Measurements from ENCODE around the gene MAPK6.
A peak's percentile ranks its signal among the peaks of the same experiment; 100 is the strongest.

The MAPK6 gene

DNA sequence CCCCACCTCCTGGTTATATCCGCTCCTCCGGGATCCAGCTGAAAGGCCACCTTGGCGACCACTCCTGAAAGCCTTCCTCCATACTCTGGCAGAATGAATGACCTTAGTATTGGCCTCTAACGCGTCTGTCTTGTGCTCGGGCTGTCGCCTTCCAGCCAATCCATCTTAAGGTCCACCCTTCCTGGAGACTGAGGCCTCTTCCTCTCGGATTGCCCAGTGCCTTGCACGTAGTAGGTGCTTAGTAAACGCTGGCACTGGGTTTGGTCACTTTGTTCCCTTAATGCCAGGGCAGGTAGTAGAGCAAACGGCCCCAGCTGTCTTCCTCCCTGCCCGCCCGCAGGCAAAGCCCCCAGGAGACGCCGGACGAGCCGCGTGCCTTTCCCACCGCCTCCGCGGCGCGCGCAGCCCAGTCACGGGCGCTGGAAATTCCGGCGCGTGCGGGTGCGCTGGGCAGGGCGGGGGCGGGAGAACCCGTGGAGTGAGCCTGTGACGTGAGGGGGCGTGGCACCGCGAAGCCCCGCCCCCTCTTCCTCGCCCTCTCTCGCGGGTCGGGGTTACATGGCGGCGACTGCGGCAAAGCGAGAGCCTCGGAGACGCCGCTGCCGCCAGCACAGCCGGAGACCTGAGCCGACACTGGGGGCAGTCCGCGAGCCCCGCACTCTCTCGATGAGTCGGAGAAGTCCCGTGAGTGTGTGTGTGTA, at the start of gene MAPK6:
Gene MAPK6 (plus strand): TSS at position 527 of the 701 bp plus-strand sequence. CDS start 27,242 bp downstream, outside the sequence.
- no peaks in the 10 kb centered on the region for H3K36me3 ChIP-seq (ENCODE audit: control insufficient read depth in 2 of 2, insufficient read depth in 2 of 2, low read length in 2 of 2)
- peaks cover 17% of the 10 kb centered on the region for H3K4me1 ChIP-seq (ENCODE audit: control insufficient read depth, insufficient read depth, low read length)
- no peaks in the 10 kb centered on the region for H3K27me3 ChIP-seq (ENCODE audit: control insufficient read depth in 1 of 2, insufficient read depth in 2 of 2, low read length in 2 of 2)

DNA sequence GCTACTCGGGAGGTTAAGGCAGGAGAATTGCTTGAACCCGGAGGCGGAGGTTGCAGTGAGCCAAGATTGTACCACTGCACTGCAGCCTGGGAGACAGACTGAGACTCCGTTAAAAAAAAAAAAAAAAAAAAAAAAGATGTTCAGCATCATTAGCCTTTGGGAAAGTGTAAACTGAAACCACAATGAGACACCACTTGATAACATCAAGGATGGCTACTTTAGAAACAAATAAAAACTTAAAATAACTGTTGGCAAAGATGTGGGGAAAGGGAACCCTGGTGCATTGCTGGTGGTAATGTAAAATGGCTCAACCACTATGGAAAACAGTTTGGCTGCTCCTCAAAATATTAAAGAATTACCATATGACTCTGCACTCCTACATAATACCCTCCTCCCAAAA, 49.3 kb upstream of the MAPK6 start:
- Histone ChIP-seq H3K9me3 (ENCODE audit: control insufficient read depth in 2 of 2, low read length in 2 of 2) (no peaks in the 10 kb centered on the region), H3K27ac (ENCODE audit: low read length) (no peak overlapping the region), H3K4me1 (ENCODE audit: control insufficient read depth, insufficient read depth, low read length) (peaks cover 5% of the 10 kb centered on the region), H3K4me3 (ENCODE audit: low read length in 2 of 2) (no peak overlapping the region), H3K9ac (ENCODE audit: low read length in 2 of 2) (no peak overlapping the region), H3K36me3 (ENCODE audit: control insufficient read depth in 2 of 2, insufficient read depth in 2 of 2, low read length in 2 of 2) (peaks cover 0 to 9% of the 10 kb centered on the region in 2 donors), H3K27me3 (ENCODE audit: control insufficient read depth in 1 of 2, insufficient read depth in 2 of 2, low read length in 2 of 2) (no peaks in the 10 kb centered on the region)

More for the DNA sequence above, at the start of gene MAPK6:
- no peaks in the 10 kb centered on the region for H3K9me3 ChIP-seq (ENCODE audit: control insufficient read depth in 2 of 2, low read length in 2 of 2)
- peak within 1 kb of the TSS; percentile 92 for H3K27ac ChIP-seq (ENCODE audit: low read length)
- H3K9ac ChIP-seq (ENCODE audit: low read length in 2 of 2): peak within 1 kb of the TSS; percentile 78 to 93
- H3K4me3 ChIP-seq (ENCODE audit: low read length in 2 of 2): peak within 1 kb of the TSS; percentile 82 to 92

DNA sequence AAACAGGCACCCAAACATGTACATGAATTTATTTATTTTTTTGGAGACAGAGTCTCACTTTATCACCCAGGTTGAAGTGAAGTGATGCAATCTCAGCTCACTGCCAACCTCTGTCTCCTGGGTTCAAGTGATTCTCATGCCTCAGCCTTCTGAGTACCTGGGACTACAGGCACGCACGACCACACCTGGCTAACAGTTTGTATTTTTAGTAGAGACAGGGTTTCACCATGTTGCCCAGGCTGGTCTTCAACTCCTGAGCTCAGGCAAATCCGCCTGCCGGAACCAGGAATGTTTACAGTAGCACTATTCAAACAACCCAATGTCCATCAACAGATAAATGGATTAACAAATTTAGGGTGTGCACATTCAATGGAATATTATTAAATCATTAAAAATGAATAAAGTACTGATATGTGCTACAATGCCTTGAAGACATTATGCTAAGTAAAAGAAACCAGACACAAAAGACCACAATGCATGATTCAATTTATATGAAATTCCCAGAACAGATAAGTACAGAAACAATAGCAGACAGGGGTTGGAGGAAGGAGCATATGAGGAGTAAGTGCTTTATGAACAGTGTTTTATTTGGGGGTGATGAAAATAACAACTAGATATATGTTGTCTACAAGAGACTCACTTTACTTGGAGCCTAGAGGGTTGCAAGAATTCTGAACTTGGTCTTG, 48.7 kb upstream of the MAPK6 start:
- Histone ChIP-seq H3K27me3 (ENCODE audit: control insufficient read depth in 1 of 2, insufficient read depth in 2 of 2, low read length in 2 of 2) (no peaks in the 10 kb centered on the region), H3K9ac (ENCODE audit: low read length in 2 of 2) (peak overlapping the region in 1 of 2 donors; percentile 68), H3K9me3 (ENCODE audit: control insufficient read depth in 2 of 2, low read length in 2 of 2) (no peaks in the 10 kb centered on the region), H3K36me3 (ENCODE audit: control insufficient read depth in 2 of 2, insufficient read depth in 2 of 2, low read length in 2 of 2) (peaks cover 0 to 9% of the 10 kb centered on the region in 2 donors), H3K4me1 (ENCODE audit: control insufficient read depth, insufficient read depth, low read length) (peaks cover 5% of the 10 kb centered on the region), H3K27ac (ENCODE audit: low read length) (no peak overlapping the region), H3K4me3 (ENCODE audit: low read length in 2 of 2) (peak overlapping the region in 1 of 2 donors; percentile 98)

GRCh38 chr15:51971032-51971374, 48.0 kb upstream of the MAPK6 start:
- peak overlapping the region; percentile 92 to 98 for H3K4me3 ChIP-seq (ENCODE audit: low read length in 2 of 2)
- H3K4me1 ChIP-seq (ENCODE audit: control insufficient read depth, insufficient read depth, low read length): peaks cover 5% of the 10 kb centered on the region
- H3K36me3 ChIP-seq (ENCODE audit: control insufficient read depth in 2 of 2, insufficient read depth in 2 of 2, low read length in 2 of 2): peaks cover 0 to 3% of the 10 kb centered on the region in 2 donors
- no peaks in the 10 kb centered on the region for H3K9me3 ChIP-seq (ENCODE audit: control insufficient read depth in 2 of 2, low read length in 2 of 2)
- H3K27me3 ChIP-seq (ENCODE audit: control insufficient read depth in 1 of 2, insufficient read depth in 2 of 2, low read length in 2 of 2): no peaks in the 10 kb centered on the region
- H3K9ac ChIP-seq (ENCODE audit: low read length in 2 of 2): peak overlapping the region; percentile 68 to 95
- peak overlapping the region; percentile 82 for H3K27ac ChIP-seq (ENCODE audit: low read length)

DNA sequence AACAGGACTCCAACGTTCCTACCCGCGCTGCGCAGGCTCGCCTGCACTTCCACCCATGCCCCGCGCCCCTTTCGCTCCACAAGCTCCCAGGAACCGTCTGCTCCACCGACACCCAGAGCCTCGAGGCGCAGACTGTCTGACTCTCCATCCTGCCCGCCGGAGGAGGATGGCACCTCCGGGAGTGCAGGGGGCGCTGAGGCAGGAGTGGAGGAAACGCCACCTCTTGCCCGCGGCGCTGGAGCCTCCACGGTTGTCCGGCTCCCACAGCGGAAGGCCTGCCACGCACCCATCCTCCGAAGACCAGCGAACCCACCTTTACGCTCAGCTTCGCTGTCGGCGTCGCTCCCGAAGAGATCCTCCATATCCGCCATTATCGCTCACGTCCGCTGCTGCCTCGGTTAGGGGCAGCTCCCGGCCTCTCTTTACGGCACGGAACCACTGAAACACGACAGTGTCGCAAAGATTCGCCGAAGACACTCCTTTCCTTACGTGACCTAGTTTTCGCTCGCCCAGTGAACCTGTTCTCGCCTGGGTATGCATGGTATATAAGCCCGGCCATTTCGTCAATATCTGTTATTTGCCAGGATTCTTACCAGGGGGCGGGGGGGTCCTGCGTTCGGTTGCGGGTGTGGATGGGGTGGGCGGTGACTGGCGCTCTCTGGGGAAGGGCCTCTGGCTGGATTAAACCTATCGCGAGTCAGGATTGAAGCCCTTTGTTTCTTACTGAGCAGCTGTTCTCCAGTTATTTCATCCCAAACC, 47.5 kb upstream of the MAPK6 start, which contains the start of gene LEO1:
Gene LEO1 (minus strand): TSS at position 404 of the 759 bp plus-strand sequence. CDS start 33 bp downstream, at position 371.
- Histone ChIP-seq H3K27ac (ENCODE audit: low read length) (peak within 1 kb of the TSS; percentile 82), H3K9me3 (ENCODE audit: control insufficient read depth in 2 of 2, low read length in 2 of 2) (no peaks in the 10 kb centered on the region), H3K4me1 (ENCODE audit: control insufficient read depth, insufficient read depth, low read length) (peaks cover 5% of the 10 kb centered on the region), H3K27me3 (ENCODE audit: control insufficient read depth in 1 of 2, insufficient read depth in 2 of 2, low read length in 2 of 2) (no peaks in the 10 kb centered on the region), H3K4me3 (ENCODE audit: low read length in 2 of 2) (peak within 1 kb of the TSS; percentile 92 to 98), H3K36me3 (ENCODE audit: control insufficient read depth in 2 of 2, insufficient read depth in 2 of 2, low read length in 2 of 2) (no peaks in the 10 kb centered on the region), H3K9ac (ENCODE audit: low read length in 2 of 2) (peak within 1 kb of the TSS; percentile 68 to 95)

- Histone ChIP-seq H3K9me3 (ENCODE audit: control insufficient read depth in 2 of 2, low read length in 2 of 2) (no peaks in the 10 kb centered on the region), H3K9ac (ENCODE audit: low read length in 2 of 2) (no peak overlapping the region), H3K36me3 (ENCODE audit: control insufficient read depth in 2 of 2, insufficient read depth in 2 of 2, low read length in 2 of 2) (no peaks in the 10 kb centered on the region), H3K27ac (ENCODE audit: low read length) (no peak overlapping the region), H3K4me3 (ENCODE audit: low read length in 2 of 2) (no peak overlapping the region), H3K27me3 (ENCODE audit: control insufficient read depth in 1 of 2, insufficient read depth in 2 of 2, low read length in 2 of 2) (no peaks in the 10 kb centered on the region), H3K4me1 (ENCODE audit: control insufficient read depth, insufficient read depth, low read length) (peaks cover 5% of the 10 kb centered on the region)
Measured at GRCh38 chr15:51973220-51973619, 45.8 kb upstream of the MAPK6 start.

DNA sequence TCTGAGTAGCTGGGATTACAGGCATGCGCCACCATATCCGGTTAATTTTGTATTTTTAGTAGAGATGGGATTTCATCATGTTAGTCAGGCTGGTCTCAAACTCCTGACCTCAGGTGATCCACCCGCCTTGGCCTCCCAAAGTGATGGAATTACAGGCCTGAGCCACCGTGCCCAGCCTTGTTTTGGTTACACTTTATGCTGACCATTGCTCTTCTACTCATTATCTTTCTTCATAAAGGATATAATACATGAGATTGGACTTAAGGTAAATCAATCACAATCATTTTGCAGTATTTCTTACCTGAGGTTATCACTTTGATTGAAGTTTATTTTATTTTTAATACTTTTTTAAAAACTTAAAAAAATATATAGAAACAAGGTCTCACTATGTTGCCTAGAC, 45.2 kb upstream of the MAPK6 start:
- Histone ChIP-seq H3K4me1 (ENCODE audit: control insufficient read depth, insufficient read depth, low read length) (peaks cover 5% of the 10 kb centered on the region), H3K36me3 (ENCODE audit: control insufficient read depth in 2 of 2, insufficient read depth in 2 of 2, low read length in 2 of 2) (no peaks in the 10 kb centered on the region), H3K27ac (ENCODE audit: low read length) (no peak overlapping the region)

DNA sequence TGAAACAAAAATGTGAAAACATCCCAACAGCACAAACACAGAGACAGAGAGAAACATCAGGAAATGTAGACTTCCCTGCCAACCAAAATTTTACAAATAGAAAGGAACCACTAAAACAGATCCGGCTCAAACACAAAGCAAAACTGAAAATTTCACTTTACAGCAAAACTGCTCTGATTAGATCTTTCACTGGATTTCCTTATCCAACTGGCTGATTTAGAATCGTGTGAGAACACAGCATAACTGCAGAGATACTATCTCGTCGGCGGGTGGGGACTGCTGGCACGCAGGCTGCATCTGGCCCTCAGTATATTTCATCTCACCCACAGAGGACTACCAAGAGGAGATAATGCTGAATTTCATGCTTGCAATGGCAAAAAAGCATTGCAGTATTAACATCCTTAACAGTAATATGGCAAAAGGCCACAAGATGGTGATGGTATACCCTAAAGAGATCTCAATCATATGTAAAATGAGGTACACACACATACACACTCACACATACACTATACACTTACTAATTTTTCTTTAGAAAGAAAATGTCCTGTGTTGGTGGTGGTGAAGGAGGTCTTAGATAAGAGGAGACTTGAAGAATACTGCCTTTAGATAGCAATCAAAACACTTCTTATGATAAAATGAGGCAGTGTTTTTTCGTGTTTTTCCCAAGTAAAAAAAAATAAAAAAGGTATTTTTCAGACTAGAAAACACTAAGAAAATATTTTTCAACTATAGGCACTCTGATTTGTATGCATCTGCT, 36.8 kb upstream of the MAPK6 start:
- Histone ChIP-seq H3K9me3 (ENCODE audit: control insufficient read depth in 2 of 2, low read length in 2 of 2) (no peaks in the 10 kb centered on the region), H3K4me3 (ENCODE audit: low read length in 2 of 2) (peak overlapping the region; percentile 26 to 40), H3K27ac (ENCODE audit: low read length) (no peak overlapping the region), H3K27me3 (ENCODE audit: control insufficient read depth in 1 of 2, insufficient read depth in 2 of 2, low read length in 2 of 2) (no peaks in the 10 kb centered on the region), H3K9ac (ENCODE audit: low read length in 2 of 2) (peak overlapping the region; percentile 7 to 53), H3K4me1 (ENCODE audit: control insufficient read depth, insufficient read depth, low read length) (no peaks in the 10 kb centered on the region), H3K36me3 (ENCODE audit: control insufficient read depth in 2 of 2, insufficient read depth in 2 of 2, low read length in 2 of 2) (no peaks in the 10 kb centered on the region)

More for the DNA sequence above, 45.2 kb upstream of the MAPK6 start:
- H3K27me3 ChIP-seq (ENCODE audit: control insufficient read depth in 1 of 2, insufficient read depth in 2 of 2, low read length in 2 of 2): no peaks in the 10 kb centered on the region
- no peak overlapping the region for H3K4me3 ChIP-seq (ENCODE audit: low read length in 2 of 2)
- no peaks in the 10 kb centered on the region for H3K9me3 ChIP-seq (ENCODE audit: control insufficient read depth in 2 of 2, low read length in 2 of 2)
- H3K9ac ChIP-seq (ENCODE audit: low read length in 2 of 2): no peak overlapping the region

DNA sequence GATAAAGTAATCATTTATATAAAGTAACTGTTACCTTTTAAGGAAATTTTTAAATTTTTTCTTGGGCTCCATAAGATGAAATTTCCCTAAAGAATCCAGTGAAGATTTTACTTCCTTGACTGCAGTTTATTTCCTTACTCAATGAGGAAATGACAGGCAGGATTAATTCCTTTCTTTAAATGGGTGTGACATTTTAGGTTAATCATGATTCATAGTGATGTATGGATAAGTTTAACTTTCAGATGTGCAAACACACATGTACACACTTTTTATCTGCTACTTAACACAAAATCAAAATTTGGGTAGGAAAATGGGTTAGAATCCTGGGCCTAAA, 36.3 kb upstream of the MAPK6 start:
- Histone ChIP-seq H3K9me3 (ENCODE audit: control insufficient read depth in 2 of 2, low read length in 2 of 2) (no peaks in the 10 kb centered on the region), H3K27me3 (ENCODE audit: control insufficient read depth in 1 of 2, insufficient read depth in 2 of 2, low read length in 2 of 2) (no peaks in the 10 kb centered on the region), H3K27ac (ENCODE audit: low read length) (no peak overlapping the region), H3K36me3 (ENCODE audit: control insufficient read depth in 2 of 2, insufficient read depth in 2 of 2, low read length in 2 of 2) (no peaks in the 10 kb centered on the region), H3K9ac (ENCODE audit: low read length in 2 of 2) (no peak overlapping the region), H3K4me3 (ENCODE audit: low read length in 2 of 2) (no peak overlapping the region), H3K4me1 (ENCODE audit: control insufficient read depth, insufficient read depth, low read length) (no peaks in the 10 kb centered on the region)

DNA sequence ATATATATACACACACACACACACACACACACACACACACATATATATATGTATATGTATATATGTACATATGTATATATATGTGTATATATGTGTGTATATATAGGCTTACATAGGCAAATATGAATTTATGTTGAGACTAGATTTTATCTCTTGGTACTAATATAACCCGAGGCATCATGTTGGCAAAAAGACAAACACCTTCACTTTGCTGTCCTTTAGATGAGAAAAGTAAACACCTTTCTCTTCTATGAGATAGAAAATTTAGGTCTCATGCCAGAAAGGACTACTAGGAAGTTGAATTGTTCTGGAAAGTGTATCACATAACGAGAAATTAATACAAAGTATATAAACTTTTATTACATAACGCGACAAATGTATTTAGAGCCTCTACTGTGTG, 27.9 kb upstream of the MAPK6 start:
- Histone ChIP-seq H3K36me3 (ENCODE audit: control insufficient read depth in 2 of 2, insufficient read depth in 2 of 2, low read length in 2 of 2) (no peaks in the 10 kb centered on the region), H3K9me3 (ENCODE audit: control insufficient read depth in 2 of 2, low read length in 2 of 2) (no peaks in the 10 kb centered on the region), H3K9ac (ENCODE audit: low read length in 2 of 2) (no peak overlapping the region), H3K4me3 (ENCODE audit: low read length in 2 of 2) (no peak overlapping the region), H3K27ac (ENCODE audit: low read length) (no peak overlapping the region), H3K4me1 (ENCODE audit: control insufficient read depth, insufficient read depth, low read length) (no peaks in the 10 kb centered on the region), H3K27me3 (ENCODE audit: control insufficient read depth in 1 of 2, insufficient read depth in 2 of 2, low read length in 2 of 2) (no peaks in the 10 kb centered on the region)
